ENCODE data around the gene PIK3CA. TPM values are rescaled to one million over a fixed set of nuclear protein-coding genes. Genes with fewer than 3 reads are reported as not detected.

Gene PIK3CA
- total RNA-seq, 2 donors from 2014 or later: 6.3 to 11.7 TPM

- H3K27me3 ChIP-seq: no peaks in the 10 kb centered on the region
- H3K4me3 ChIP-seq: no peak overlapping the region
- no peaks in the 10 kb centered on the region for H3K36me3 ChIP-seq (replicated peaks in 1 of 2; ENCODE audit: insufficient read depth in 1 of 2, low read depth in 2 of 2)
- no peaks in the 10 kb centered on the region for H3K9me3 ChIP-seq
- ATAC-seq: no peak
- 47 to 68% methylated on average over 4 of the region's 4 CpGs for WGBS, 2 donors
- TF ChIP-seq POLR2A (IDR thresholded peaks at IDR 0.05): no peak
- H3K27ac ChIP-seq: no peak overlapping the region
- intact Hi-C loops (cut with DNase I): no loop called here
- no peaks in the 10 kb centered on the region for H3K4me1 ChIP-seq
- DNase-seq: no peak
Measured at GRCh38 chr3:179288845-179289244, 140.7 kb downstream of the PIK3CA start.

- H3K4me1 ChIP-seq: no peaks in the 10 kb centered on the region
- no peak overlapping the region for H3K27ac ChIP-seq
- H3K4me3 ChIP-seq: no peak overlapping the region
- intact Hi-C loops (cut with DNase I): no loop called here
- no peaks in the 10 kb centered on the region for H3K36me3 ChIP-seq (replicated peaks in 1 of 2; ENCODE audit: insufficient read depth in 1 of 2, low read depth in 2 of 2)
- WGBS, 2 donors: 55% methylated on average over 3 of the region's 3 CpGs
- no peak for DNase-seq
- no peak for ATAC-seq
- TF ChIP-seq CTCF (IDR thresholded peaks at IDR 0.05) (no peak), POLR2A (IDR thresholded peaks at IDR 0.05) (no peak)
- H3K9me3 ChIP-seq: no peaks in the 10 kb centered on the region
- H3K27me3 ChIP-seq: no peaks in the 10 kb centered on the region
Measured at GRCh38 chr3:179289295-179289694, 141.1 kb downstream of the PIK3CA start.

Small RNA genes lying within 50 kb of the gene (small RNA-seq; reads per million reads assigned to genes)
- gene RF00402: not detected

Other genes with a start within 250 kb of the PIK3CA start
- 1 to 10 TPM; 6.6 to 9.3 TPM for gene ZMAT3, start 76.5 kb upstream of the PIK3CA start, total RNA-seq
- 1 to 10 TPM; 6.5 to 8.2 TPM for gene KCNMB3, start 102.8 kb downstream of the PIK3CA start, total RNA-seq
- gene ZNF639, start 174.7 kb downstream of the PIK3CA start, total RNA-seq: 10 to 100 TPM; 17.8 to 23.3 TPM
- 10 to 100 TPM; 39.4 to 84.0 TPM for gene MFN1, start 199.4 kb downstream of the PIK3CA start, total RNA-seq